A549 treated with AZD9567 at 1 μM for 4 hours (cell line): ENCODE data around the gene WDFY1. TPM values are rescaled to one million over a fixed set of nuclear protein-coding genes. Genes with fewer than 3 reads are reported as not detected.

Source experiments
- total RNA-seq: library from RNA; stranded (reverse); fragments of 200-300 nt; extraction: Qiagen RNA extraction; gene quantifications from 5 replicates; pipeline ENCODE4 v1.2.3, GENCODE V29; 2022; ENCODE audit not compliant: insufficient read depth

WDFY1 gene, protein sequence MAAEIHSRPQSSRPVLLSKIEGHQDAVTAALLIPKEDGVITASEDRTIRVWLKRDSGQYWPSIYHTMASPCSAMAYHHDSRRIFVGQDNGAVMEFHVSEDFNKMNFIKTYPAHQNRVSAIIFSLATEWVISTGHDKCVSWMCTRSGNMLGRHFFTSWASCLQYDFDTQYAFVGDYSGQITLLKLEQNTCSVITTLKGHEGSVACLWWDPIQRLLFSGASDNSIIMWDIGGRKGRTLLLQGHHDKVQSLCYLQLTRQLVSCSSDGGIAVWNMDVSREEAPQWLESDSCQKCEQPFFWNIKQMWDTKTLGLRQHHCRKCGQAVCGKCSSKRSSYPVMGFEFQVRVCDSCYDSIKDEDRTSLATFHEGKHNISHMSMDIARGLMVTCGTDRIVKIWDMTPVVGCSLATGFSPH
- 27.2 to 37.7 TPM (median 35.6 TPM) in 5 replicates for total RNA-seq

DNA sequence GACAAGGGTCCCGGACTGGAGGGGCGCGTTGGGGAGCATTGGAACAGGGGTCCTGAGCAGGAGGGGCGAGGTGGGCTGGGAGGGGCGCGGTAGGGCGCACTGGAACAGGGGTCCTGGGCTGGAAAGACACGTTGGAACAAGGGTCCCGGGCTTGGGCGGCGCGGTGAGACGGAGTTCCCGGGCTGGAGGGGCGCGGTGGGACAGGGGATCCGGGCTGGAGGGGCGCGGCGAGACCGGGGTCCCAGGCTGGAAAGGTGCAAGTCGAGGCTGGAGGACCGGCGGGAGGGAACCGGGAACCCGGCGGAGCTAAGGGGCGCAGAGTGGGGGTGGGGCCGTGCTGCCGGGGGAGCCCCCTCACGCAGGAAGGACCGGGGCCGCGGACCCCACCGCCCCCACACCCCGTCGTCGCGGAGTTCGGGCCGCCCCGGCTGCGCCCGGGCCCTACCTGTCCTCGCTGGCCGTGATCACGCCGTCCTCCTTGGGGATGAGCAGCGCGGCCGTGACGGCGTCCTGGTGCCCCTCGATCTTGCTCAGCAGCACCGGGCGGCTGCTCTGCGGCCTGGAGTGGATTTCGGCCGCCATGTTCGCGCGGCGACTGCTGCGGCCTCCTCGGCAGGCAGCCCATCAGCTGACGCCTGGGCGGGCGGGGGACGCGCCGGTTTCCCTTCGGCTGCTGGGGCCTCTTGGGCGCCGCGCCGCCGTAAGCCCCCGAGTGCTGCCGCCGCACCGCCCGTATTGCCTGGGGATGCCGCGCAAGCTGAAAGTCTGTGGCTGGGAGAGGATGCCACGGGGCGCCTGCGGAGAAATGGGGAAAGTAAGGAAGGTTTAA lies at the start of gene WDFY1:
Gene WDFY1 (minus strand): TSS at position 633 of the 829 bp plus-strand sequence. CDS start 51 bp downstream, at position 582.

GRCh38 chr2:223957092-223957851 lies 12.1 kb upstream of the WDFY1 start, which contains the start of gene MRPL44:
Gene MRPL44, plus strand, starts transcription at chr2:223957463. Its CDS starts 10 bp downstream, at chr2:223957473.

GRCh38 chr2:223837287-223838061 lies 107.7 kb downstream of the WDFY1 start, which contains the start of gene AP1S3:
Gene AP1S3, minus strand, starts transcription at chr2:223837582. Its CDS starts 132 bp downstream, at chr2:223837450.

Other genes starting within 250 kb of the WDFY1 start
- 25.3 to 40.5 TPM (median 30.3 TPM) in 5 replicates for gene AP1S3, start 107.8 kb downstream of the WDFY1 start, total RNA-seq
- 44.5 to 47.0 TPM (median 46.2 TPM) in 5 replicates for gene MRPL44, start 12.1 kb upstream of the WDFY1 start, total RNA-seq
- gene SERPINE2, start 94.0 kb upstream of the WDFY1 start, total RNA-seq, result 150 to 170 TPM (median 156 TPM) in 5 replicates